ENCODE results near the gene BPIFB6. TPM values are rescaled to one million over a fixed set of nuclear protein-coding genes. Genes with fewer than 3 reads are reported as not detected.

BPIFB6 gene
- total RNA-seq, 1 donor from 2014 or later: not detected

DNA sequence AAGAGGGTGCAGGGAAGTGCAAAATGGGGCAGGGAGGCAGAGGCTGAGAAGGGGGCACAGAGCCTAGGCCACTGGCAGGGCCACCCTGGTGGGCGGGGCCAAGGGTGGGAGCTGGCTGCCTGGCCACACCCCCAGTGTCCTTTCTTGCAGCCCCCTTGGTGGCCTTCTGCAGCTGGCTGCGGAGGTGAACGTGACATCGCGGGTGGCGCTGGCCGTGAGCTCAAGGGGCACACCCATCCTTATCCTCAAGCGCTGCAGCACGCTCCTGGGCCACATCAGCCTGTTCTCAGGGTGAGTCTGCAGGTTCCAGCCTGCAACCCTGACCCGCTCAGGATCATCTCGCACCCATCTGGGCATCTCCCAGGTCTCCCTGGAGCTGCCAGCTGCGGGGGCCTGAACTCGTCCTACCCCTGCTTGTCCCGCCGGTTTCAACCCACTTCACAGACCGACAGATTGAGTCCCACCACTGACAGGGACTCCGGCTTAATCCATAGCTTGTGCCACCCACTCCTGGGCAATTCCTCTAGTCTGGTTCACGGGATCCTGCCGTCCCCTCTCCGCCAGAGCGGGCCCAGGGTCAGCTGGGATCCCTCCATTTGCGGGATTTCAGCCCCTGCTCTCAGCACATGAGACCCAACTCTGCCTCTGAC is 28.4 kb downstream of the BPIFB6 start:
- Histone ChIP-seq H3K36me3 (ENCODE audit: control insufficient read depth, insufficient read depth, low read length) (no peaks in the 10 kb centered on the region), H3K4me3 (ENCODE audit: low read depth, low read length) (no peak overlapping the region), H3K27me3 (ENCODE audit: control insufficient read depth, insufficient read depth, low read length) (no peaks in the 10 kb centered on the region)
- DNase-seq (ENCODE audit: low read depth): no peak
- TF ChIP-seq CTCF (IDR thresholded peaks at IDR 0.05; ENCODE audit: insufficient read depth, low read length, poor library complexity, severe bottlenecking): no peak

DNA sequence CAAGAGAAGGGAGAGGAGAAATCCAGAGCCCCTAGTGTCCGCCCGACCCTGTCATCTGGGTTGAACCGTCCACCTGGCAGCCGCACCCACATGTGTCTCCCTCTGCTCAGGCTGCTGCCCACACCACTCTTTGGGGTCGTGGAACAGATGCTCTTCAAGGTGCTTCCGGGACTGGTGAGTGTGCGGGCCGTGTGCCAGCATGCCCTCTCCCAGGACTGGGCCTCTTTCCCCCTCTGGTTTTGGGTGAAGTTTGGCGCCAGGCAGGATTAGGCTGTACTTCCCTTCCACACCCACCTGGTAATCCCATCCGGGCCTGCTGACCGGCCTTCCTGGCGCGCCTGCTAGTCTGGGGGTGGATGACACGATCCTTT is 30.2 kb downstream of the BPIFB6 start:
- no peak for TF ChIP-seq CTCF (IDR thresholded peaks at IDR 0.05; ENCODE audit: insufficient read depth, low read length, poor library complexity, severe bottlenecking)
- DNase-seq (ENCODE audit: low read depth): no peak
- Histone ChIP-seq H3K27me3 (ENCODE audit: control insufficient read depth, insufficient read depth, low read length) (no peaks in the 10 kb centered on the region), H3K36me3 (ENCODE audit: control insufficient read depth, insufficient read depth, low read length) (no peaks in the 10 kb centered on the region), H3K4me3 (ENCODE audit: low read depth, low read length) (no peak overlapping the region)

DNA sequence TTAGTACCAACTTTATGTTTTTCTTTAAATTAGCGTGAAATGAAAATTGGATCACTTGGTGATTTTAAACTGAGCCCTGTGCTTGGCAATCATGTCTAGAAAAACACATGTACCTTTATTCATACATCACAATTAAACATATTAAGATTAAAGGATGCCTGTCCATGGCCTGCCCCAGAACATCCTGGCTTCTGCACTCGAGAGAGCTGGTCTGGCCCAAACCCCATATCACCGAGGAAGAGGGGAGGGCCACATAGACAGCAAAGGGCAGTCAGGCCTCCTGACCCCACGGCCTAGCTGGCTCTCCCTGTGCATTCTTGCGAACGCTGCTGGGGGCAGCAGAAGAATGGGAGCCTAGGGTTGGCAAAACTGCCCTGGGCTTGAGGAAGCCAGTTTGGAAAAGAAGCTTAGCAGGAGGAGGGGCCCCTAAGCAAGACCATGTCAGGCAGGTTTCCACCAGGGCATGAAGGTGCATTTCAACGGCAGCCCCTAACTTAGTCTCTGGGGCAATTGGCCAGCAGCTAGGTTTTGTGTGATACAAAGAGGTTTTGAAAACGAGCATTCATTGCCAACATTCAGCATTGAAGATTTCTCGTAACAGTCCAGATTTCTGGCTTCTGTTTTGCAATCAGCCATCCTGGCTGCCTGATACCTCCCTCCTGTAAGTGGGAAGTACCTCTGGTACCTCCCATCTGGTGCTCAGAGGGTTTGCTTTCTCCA is 30.8 kb downstream of the BPIFB6 start:
- no peak for DNase-seq (ENCODE audit: low read depth)
- Histone ChIP-seq H3K36me3 (ENCODE audit: control insufficient read depth, insufficient read depth, low read length) (no peaks in the 10 kb centered on the region), H3K27me3 (ENCODE audit: control insufficient read depth, insufficient read depth, low read length) (no peaks in the 10 kb centered on the region), H3K4me3 (ENCODE audit: low read depth, low read length) (no peak overlapping the region)
- no peak for TF ChIP-seq CTCF (IDR thresholded peaks at IDR 0.05; ENCODE audit: insufficient read depth, low read length, poor library complexity, severe bottlenecking)

DNA sequence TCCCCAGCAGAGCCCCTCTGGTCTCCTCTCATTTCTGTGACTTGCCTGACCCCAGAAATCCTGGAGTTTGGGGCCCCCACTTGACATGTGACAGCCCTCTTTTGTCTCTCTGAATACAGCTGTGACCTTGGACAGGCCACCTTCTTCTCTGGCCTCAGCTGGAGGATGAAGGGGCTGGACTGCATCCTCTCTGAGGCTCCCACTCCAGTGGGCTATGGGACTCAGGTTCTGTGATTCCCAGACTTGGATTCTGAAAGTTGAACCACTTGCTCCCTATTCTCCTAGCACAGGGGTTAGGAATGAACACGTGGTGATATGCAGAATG is 31.3 kb downstream of the BPIFB6 start:
- Histone ChIP-seq H3K36me3 (ENCODE audit: control insufficient read depth, insufficient read depth, low read length) (no peaks in the 10 kb centered on the region), H3K27me3 (ENCODE audit: control insufficient read depth, insufficient read depth, low read length) (no peaks in the 10 kb centered on the region), H3K4me3 (ENCODE audit: low read depth, low read length) (no peak overlapping the region)
- DNase-seq (ENCODE audit: low read depth): no peak
- TF ChIP-seq CTCF (IDR thresholded peaks at IDR 0.05; ENCODE audit: insufficient read depth, low read length, poor library complexity, severe bottlenecking): no peak

DNA sequence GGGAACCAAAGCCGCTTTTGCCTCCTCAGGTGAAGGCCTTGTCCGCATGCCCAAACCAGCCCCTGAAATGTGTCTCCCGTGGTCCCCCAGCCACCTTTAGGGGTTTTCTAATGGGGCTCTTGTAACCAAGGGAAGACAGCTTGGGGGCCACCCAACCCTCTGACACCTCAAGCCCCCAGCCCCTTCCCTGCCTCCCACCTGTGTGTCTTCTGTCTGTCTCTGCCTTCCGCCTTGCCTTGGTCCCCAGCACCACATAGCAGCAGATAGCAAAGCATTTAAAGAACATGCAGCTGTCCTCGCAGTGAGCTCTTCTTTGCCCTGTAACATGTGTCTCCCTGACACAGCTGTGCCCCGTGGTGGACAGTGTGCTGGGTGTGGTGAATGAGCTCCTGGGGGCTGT is 31.8 kb downstream of the BPIFB6 start:
- H3K4me3 ChIP-seq (ENCODE audit: low read depth, low read length): no peak overlapping the region
- no peak for TF ChIP-seq CTCF (IDR thresholded peaks at IDR 0.05; ENCODE audit: insufficient read depth, low read length, poor library complexity, severe bottlenecking)
- H3K27me3 ChIP-seq (ENCODE audit: control insufficient read depth, insufficient read depth, low read length): no peaks in the 10 kb centered on the region
- DNase-seq (ENCODE audit: low read depth): no peak
- H3K36me3 ChIP-seq (ENCODE audit: control insufficient read depth, insufficient read depth, low read length): no peaks in the 10 kb centered on the region

Measured in kidney epithelial cell (primary cell).